ENCODE measurements around the gene ITFG1.

ITFG1 gene

DNA sequence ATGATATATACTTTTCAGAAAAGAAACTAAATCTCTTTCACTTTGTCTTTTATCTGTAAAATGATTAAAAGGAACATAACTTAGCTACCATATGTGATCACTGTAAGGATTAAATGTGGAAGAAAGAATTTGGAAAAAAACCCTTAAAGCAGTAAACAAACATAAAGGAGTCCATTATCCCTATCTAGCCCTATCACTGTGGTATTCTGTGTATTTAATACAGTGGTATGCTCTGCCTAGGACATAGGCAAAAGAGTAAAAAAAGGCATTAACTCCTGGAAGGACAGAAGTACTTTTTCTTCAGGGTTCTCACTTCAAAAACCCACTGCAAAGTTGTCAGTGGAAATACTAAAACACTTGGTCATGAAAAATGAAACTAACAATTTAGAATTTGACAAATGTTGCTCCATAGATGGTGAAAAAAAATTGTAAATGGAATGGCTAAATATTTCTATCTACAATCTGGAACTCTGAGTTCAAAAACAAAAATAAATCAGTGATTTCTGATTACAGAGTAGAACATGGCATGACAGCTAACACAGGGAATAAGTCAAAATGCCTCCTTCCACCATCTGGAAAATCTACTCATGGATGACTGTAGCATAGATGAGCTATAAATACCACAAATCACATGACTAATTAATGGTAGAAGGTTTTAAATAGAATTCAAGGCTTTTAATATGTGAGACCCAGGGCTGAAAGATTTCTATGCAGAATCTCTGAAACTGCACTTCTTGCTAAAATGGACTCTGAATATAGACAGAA is 140.1 kb downstream of the ITFG1 start:
- no peak for DNase-seq

DNA sequence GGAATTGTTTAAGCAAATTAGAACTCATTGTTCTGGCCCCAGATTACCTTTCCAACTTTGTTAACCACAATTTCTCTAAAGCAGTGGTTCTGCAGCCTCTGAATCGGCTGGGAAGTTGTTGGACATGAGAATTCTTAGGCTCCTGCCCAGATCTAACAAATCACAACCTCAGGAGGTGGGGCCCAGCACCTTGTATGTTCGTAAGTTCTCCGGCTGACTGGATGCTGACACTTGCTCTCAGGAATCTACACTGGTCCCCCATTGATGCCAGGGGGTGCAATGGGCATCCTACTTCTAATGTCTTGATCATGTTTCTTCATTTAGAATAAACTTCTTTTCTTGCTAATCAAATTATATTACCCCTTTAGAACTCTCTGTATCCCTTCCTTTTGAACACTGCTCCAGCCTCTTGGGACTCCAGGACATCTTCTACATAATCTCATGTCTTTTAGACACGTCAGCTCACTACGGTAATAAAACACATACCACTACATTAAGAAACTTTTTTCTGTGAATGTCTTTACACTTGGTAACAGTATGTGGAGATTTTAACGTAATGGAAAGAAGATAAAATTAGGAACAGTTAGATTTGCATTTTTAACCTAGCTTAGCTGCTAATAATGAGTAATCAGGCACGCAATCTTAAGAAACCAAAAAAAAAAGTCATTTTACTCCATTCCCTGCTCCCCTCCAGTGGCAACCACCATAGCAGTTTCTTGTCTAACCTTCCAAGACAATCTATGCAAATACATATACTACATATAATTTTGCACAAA is 143.2 kb downstream of the ITFG1 start:
- no peak for DNase-seq

DNA sequence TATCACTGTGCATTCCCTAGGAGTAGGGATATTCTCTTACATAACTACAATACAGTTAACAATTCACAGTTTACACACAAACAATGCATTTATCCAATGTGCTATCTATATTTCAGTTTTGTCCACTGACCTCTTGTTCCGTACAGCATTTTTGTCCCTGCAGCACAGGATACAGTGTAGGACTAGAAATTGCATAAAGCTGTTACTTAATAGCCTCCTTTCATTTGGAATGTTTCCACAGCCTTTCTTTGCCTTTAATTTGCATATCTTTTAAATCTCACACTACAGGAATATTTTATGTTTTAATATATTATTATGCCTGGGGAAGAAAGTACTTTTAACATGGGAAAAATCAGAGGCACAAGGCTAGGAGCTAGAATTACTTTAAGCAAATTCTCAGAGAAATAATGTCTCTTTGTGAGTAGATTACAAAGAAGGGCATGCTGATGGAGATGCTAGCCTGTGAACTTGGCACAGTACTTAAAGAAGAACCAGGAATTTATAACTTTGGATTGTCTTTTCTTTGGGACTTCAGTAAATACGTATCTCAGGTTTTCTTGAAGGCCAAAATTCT is 144.3 kb downstream of the ITFG1 start:
- DNase-seq, result no peak

- DNase-seq, result no peak
Observed at GRCh38 chr16:47311738-47312505, 148.9 kb downstream of the ITFG1 start.

GRCh38 chr16:47310792-47311211 is 150.1 kb downstream of the ITFG1 start:
- no peak for DNase-seq

- no peak for DNase-seq
Observed at GRCh38 chr16:47309581-47310312, 151.1 kb downstream of the ITFG1 start.

GRCh38 chr16:47308601-47309000 is 152.3 kb downstream of the ITFG1 start:
- no peak for DNase-seq

DNA sequence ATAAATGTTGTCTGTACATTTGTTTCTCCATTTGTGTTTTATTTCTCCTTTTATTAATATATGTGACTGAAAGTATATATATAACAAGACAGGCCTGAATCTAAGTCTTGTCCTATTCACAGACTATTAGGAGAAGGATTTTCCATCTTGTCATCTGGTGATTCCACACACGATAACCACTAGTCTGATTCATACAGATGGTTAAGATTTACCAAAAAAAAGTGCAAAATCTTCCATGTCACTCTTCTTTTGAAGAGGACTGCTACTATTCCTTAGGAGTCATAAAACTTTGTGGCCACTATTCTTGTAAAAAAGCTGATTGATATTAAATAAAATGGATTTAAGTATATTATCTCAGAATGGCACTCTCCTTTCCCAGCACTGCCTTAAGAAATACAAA is 156.3 kb downstream of the ITFG1 start:
- DNase-seq, result no peak

GRCh38 chr16:47299587-47299986 is 161.3 kb downstream of the ITFG1 start:
- no peak for DNase-seq

GRCh38 chr16:47284999-47285398 is 175.9 kb downstream of the ITFG1 start:
- no peak for DNase-seq

DNA sequence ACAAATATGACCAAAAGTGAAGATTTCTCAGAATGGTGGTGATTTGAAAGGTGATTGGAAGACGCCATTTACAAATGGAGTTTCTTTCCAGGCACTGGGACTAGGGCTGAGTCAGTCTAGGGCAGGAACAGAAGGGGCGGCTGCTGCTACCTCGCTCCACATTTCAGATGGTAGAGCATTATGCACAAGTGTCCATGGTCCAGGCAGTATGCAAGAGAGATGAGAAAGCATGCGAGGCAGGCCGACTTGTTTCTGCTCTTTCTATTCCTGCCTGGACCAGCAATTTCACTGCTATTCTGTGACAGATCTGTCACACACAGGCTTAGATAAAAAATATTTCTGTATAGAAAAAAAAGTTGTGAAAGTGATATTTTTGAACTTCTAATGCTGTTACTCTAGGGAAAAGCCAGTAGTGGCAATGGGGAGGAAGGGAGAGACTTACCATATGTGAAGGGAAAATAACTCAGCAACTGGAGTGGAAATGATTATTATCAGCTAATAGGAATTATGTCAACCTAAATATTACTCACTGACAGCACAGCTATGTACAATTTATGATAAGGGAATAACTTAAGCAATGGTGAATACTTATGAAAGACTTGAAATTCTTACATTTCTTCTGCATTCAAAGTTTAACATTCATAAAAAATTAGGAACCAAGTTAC is 182.4 kb downstream of the ITFG1 start:
- DNase-seq, result no peak

DNA sequence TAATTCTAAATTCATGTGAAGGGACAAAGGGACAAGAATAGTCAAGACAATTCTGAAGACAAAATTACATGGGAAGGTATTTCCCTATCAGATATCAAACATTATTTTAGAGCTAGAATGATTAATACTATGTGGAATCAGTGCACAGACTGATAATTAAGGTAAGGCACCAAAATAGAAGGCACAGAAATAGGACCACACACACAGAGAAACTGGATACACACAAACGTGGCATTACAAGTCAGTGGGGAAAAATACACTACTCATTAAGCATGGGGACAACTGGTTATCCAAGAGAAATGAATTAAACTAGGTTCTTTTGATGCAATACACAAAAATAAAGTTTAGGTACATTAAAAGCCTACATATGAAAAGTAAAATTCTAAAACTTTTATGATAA is 184.3 kb downstream of the ITFG1 start:
- DNase-seq, result no peak

DNA sequence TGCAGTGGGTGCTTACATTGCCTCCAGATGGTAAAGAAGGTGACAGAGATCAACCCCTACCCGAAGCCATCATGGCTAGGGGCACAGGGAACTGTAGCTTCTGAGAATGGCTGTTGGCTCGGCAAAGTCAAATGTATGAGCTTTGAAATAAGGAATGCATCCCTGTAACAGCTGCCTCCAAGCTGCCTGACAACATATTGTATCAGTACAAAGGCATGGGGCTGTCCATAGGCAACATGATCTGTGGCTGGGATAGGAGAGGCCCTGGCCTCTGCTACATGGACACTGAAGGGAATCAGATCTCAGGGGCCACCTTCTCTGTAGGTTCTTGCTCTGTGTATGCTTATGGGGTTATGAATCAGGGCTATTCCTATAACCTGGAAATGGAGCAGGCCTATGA is 197.9 kb downstream of the ITFG1 start:
- no peak for DNase-seq

DNA sequence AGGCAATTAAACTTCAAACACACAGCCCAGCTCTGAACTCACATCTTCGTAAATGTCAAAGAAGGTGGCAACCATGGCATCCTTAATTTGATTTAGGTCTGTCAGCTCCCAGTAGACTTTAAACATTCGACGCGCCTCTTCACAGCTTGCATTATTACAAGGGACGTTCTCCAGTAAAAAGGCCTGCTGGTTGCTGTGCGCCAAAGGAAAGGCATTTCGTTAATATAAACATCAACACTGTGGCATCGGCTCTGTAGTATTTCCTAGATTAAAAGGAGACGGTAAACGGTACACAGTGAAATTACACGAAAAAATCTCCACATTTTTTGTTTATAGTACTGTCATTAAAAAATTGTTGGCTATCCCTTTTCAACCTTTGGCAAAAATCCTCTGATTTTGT is 200.4 kb downstream of the ITFG1 start:
- no peak for DNase-seq

GRCh38 chr16:47258874-47259461 is 201.9 kb downstream of the ITFG1 start:
- DNase-seq, result peak; percentile 12

- no peak for DNase-seq
Observed at GRCh38 chr16:47254756-47255155, 206.1 kb downstream of the ITFG1 start.

DNA sequence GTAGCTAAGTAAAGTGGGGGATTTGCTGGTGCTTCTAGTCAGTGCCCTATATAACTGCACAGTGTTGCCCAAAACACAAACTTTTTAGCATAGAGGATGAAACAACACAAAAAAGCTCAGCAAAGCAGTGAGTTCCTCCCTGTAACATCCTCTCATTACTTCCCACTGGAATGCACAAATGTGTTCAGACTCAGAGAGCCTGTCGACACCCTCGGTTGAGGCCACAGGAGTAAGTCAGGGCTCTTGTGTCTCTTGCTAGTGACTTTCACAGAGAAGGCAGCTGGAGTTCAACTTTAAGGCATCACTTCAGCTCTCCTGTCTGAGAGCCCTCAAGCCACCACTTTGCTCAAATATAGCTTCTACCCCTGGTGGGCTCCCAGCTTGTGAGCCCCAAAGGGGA is 209.9 kb downstream of the ITFG1 start:
- no peak for DNase-seq

- DNase-seq, result no peak
Observed at GRCh38 chr16:47247690-47248089, 213.2 kb downstream of the ITFG1 start.

DNA sequence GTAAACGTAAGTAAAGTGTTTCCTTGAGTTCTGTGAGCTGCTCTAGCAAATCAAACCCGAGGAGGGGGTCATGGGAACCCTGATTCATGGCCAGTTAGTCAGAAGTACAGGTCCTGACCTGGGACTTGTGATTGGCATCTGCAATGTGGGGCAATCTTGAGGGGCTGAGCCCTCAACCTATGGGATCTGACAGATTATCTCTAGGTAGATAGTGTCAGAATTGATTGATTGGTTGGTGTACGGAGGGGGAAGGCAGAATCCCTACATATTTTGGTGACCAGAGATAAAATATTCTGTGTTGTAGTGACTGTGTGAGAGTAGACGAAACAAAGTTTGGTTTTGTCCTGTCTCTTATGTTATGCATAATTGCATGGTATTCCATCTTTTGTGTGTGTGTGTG is 216.7 kb downstream of the ITFG1 start:
- no peak for DNase-seq

GRCh38 chr16:47241061-47241460 is 219.8 kb downstream of the ITFG1 start:
- DNase-seq, result no peak

GRCh38 chr16:47236716-47237115 is 224.1 kb downstream of the ITFG1 start:
- DNase-seq, result no peak

DNA sequence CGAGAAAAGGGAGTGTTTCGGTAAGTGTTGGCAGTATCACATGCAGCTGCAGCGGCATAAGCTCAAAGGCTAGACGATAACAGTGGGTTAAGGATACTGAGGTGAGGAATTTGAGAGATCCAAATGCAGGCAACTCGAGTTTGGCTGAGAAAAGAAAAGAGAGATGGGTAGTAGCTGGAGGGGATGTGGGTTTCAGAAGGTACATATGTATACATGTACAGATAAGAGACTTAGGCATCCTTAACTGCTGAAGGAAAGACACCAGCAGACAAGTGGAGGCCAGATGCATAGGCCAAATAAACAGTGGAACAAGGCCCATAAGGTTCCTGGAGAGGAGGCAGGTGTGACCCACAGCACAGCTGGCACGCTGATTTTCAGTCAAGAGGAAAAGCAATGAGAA is 230.6 kb downstream of the ITFG1 start:
- no peak for DNase-seq

Data from activated CD4-positive, alpha-beta T cell treated with anti-CD3 and anti-CD28 coated beads for 48 hours (primary cell).